Caco-2 (cell line): ENCODE measurements around the gene PFDN4. TPM values are rescaled to one million over a fixed set of nuclear protein-coding genes. Genes with fewer than 3 reads are reported as not detected.

ENCODE experiments used
- BruUV-seq: library from RNA; stranded (reverse); fragments of 400-500 nt; replicated peaks from 2 replicates; lab custom pipeline; 2021; lab: Mats Ljungman, UMichigan
- CTCF ChIA-PET: fragments of 300-600 bp; sonication (Branson Sonifier 250); formaldehyde crosslinking; loops from one replicate; lab custom pipeline; 2022; ENCODE audit warnings: antibody characterized with exemption; lab: Charles Lee
- POLR2A ChIA-PET: fragments of 300-600 bp; sonication (Branson Sonifier 250); formaldehyde crosslinking; loops from one replicate; lab custom pipeline; 2022; ENCODE audit warnings: antibody characterized with exemption; lab: Charles Lee
- DNase-seq, 2 experiments: peaks; one replicate each; pipeline versions ENCODE4 v3.0.0 to v3.0.0-alpha.2; 2020 to 2022
- H3K27me3 ChIP-seq: replicated peaks from 2 replicates; pipeline ENCODE4 v1.6.0; 2011; ENCODE audit warnings: low read length; ENCODE audit not compliant: control insufficient read depth, insufficient read depth
- H3K36me3 ChIP-seq: 2 replicates; pipeline ENCODE4 v1.5.1; 2011; ENCODE audit warnings: low read length; ENCODE audit not compliant: control insufficient read depth, insufficient read depth
- H3K4me1 ChIP-seq: fragments of 250-450 bp; sonication (Bioruptor Pico); 2 replicates; pipeline ENCODE4 v1.5.1; 2020; ENCODE audit warnings: mild to moderate bottlenecking
- H3K4me3 ChIP-seq: 2 replicates; pipeline ENCODE4 v1.5.1; 2011; ENCODE audit warnings: low read depth, mild to moderate bottlenecking, control low read depth, low read length
- H3K9me3 ChIP-seq: fragments of 250-450 bp; sonication (Bioruptor Pico); 2 replicates; pipeline ENCODE4 v1.5.1; 2020; ENCODE audit warnings: mild to moderate bottlenecking, moderate library complexity
- H3K27ac Mint-ChIP-seq: one replicate; pipeline ENCODE4 v1.8.0; 2022; ENCODE audit warnings: mixed read lengths; ENCODE audit not compliant: unreplicated experiment
- H3K27me3 Mint-ChIP-seq: one replicate; pipeline ENCODE4 v1.8.0; 2022; ENCODE audit warnings: mixed read lengths; ENCODE audit not compliant: insufficient read depth, unreplicated experiment
- H3K36me3 Mint-ChIP-seq: one replicate; pipeline ENCODE4 v1.8.0; 2022; ENCODE audit warnings: mild to moderate bottlenecking, mixed read lengths; ENCODE audit not compliant: insufficient read depth, unreplicated experiment
- H3K4me1 Mint-ChIP-seq: one replicate; pipeline ENCODE4 v1.8.0; 2022; ENCODE audit warnings: low read depth, mixed read lengths; ENCODE audit not compliant: unreplicated experiment
- H3K4me3 Mint-ChIP-seq: one replicate; pipeline ENCODE4 v1.8.0; 2022; ENCODE audit warnings: mild to moderate bottlenecking, moderate library complexity, mixed read lengths; ENCODE audit not compliant: unreplicated experiment
- H3K9me3 Mint-ChIP-seq: one replicate; pipeline ENCODE4 v1.8.0; 2022; ENCODE audit warnings: mixed read lengths; ENCODE audit not compliant: unreplicated experiment
- CTCF ChIP-seq, 2 experiments: fragments of 200-600 bp in 1 of 2; IDR thresholded peaks; 1 replicate in 1 of 2; 2 replicates in 1 of 2; pipeline versions ENCODE4 v1.5.1 to v1.8.0; 2011 to 2022; ENCODE audit warnings: antibody characterized with exemption in 1 of 2, control low read depth in 1 of 2, inconsistent platforms in 1 of 2, low read depth in 1 of 2, low read length in 1 of 2, mild to moderate bottlenecking in 1 of 2, moderate library complexity in 1 of 2; ENCODE audit not compliant: insufficient read depth in 1 of 2, severe bottlenecking in 1 of 2, unreplicated experiment in 1 of 2
- intact Hi-C: fragments of 100-400 bp; cut with micrococcal nuclease; formaldehyde crosslinking; loops from one replicate; pipeline ENCODE4 v1.10.0; 2022; ENCODE audit not compliant: unreplicated experiment
- total RNA-seq: library from RNA; stranded (reverse); gene quantifications from 2 replicates; pipeline ENCODE4 v1.2.3, GENCODE V29; 2022

Gene PFDN4
- total RNA-seq, 1 experiment from 2014 or later: 86.7 TPM

- Mint-ChIP-seq H3K4me3 (no peak overlapping the region), H3K4me1 (peaks cover 6% of the 10 kb centered on the region), H3K27ac (no peak overlapping the region), H3K27me3 (peaks cover 4% of the 10 kb centered on the region), H3K9me3 (no peaks in the 10 kb centered on the region), H3K36me3 (peaks cover 4% of the 10 kb centered on the region)
- TF ChIP-seq CTCF (IDR thresholded peaks at IDR 0.05; ENCODE audit: insufficient read depth in 1 of 2, low read depth in 1 of 2, low read length in 1 of 2, severe bottlenecking in 1 of 2, unreplicated experiment in 1 of 2): no peak
- H3K36me3 ChIP-seq: no peaks in the 10 kb centered on the region
- BruUV-seq: no TSS peak
- H3K27me3 ChIP-seq: no peaks in the 10 kb centered on the region; the same call in 1 of the 2 replicates
- intact Hi-C loops: no loop called here
- H3K4me1 ChIP-seq: peaks cover 9% of the 10 kb centered on the region
- DNase-seq: no peak
- H3K4me3 ChIP-seq: no peak overlapping the region
- CTCF ChIA-PET: interaction anchor here (0.6 to 1.9 kb wide), 2 partner anchors 106 to 107 kb away, joined by 3 to 4 read pairs; no protein-coding TSS in a partner anchor
- no peaks in the 10 kb centered on the region for H3K9me3 ChIP-seq
- POLR2A ChIA-PET: no interaction called here
Observed at GRCh38 chr20:54204063-54204462, 3.8 kb upstream of the PFDN4 start.

GRCh38 chr20:54204481-54204880 lies 3.4 kb upstream of the PFDN4 start:
- Mint-ChIP-seq H3K4me3 (no peak overlapping the region), H3K9me3 (no peaks in the 10 kb centered on the region), H3K27me3 (peaks cover 4% of the 10 kb centered on the region), H3K36me3 (peaks cover 4% of the 10 kb centered on the region), H3K4me1 (peaks cover 6% of the 10 kb centered on the region), H3K27ac (no peak overlapping the region)
- BruUV-seq: no TSS peak
- intact Hi-C loops: no loop called here
- Histone ChIP-seq H3K27me3 (no peaks in the 10 kb centered on the region; the same call in 1 of the 2 replicates), H3K9me3 (no peaks in the 10 kb centered on the region), H3K4me1 (peaks cover 14% of the 10 kb centered on the region), H3K36me3 (no peaks in the 10 kb centered on the region), H3K4me3 (no peak overlapping the region)
- ChIA-PET CTCF (interaction anchor here (1.9 kb wide), 1 partner anchor 108 kb away, joined by 4 read pairs; no protein-coding TSS in a partner anchor), POLR2A (no interaction called here)
- no peak for TF ChIP-seq CTCF (IDR thresholded peaks at IDR 0.05; ENCODE audit: insufficient read depth in 1 of 2, low read depth in 1 of 2, low read length in 1 of 2, severe bottlenecking in 1 of 2, unreplicated experiment in 1 of 2)
- no peak for DNase-seq

GRCh38 chr20:54205450-54205849 lies 2.4 kb upstream of the PFDN4 start:
- H3K4me1 ChIP-seq: peaks cover 14% of the 10 kb centered on the region
- Mint-ChIP-seq H3K27me3 (peaks cover 4% of the 10 kb centered on the region), H3K9me3 (no peaks in the 10 kb centered on the region), H3K4me1 (peaks cover 6% of the 10 kb centered on the region), H3K27ac (no peak overlapping the region), H3K4me3 (no peak overlapping the region), H3K36me3 (peaks cover 4% of the 10 kb centered on the region)
- H3K27me3 ChIP-seq: no peaks in the 10 kb centered on the region; the same call in 1 of the 2 replicates
- H3K36me3 ChIP-seq: no peaks in the 10 kb centered on the region
- DNase-seq: no peak
- no peak for TF ChIP-seq CTCF (IDR thresholded peaks at IDR 0.05; ENCODE audit: insufficient read depth in 1 of 2, low read depth in 1 of 2, low read length in 1 of 2, severe bottlenecking in 1 of 2, unreplicated experiment in 1 of 2)
- no peak overlapping the region for H3K4me3 ChIP-seq
- ChIA-PET CTCF (no interaction called here), POLR2A (interaction anchor here (0.7 kb wide), 1 partner anchor 72 kb away, joined by 3 read pairs; no protein-coding TSS in a partner anchor)
- intact Hi-C loops: no loop called here
- no TSS peak for BruUV-seq
- H3K9me3 ChIP-seq: no peaks in the 10 kb centered on the region
